Lung (tissue), 12 donors: ENCODE measurements around the gene IL21R. TPM values are rescaled to one million over a fixed set of nuclear protein-coding genes. Genes with fewer than 3 reads are reported as not detected.

ENCODE experiments used
- ATAC-seq: fragments of 200-7000 bp; cut with Tn5 transposase; one replicate; pipeline ENCODE4 v1.9.1; 2020; ENCODE audit warnings: moderate number of reproducible peaks; ENCODE audit not compliant: insufficient read depth, low FRiP score
- DNase-seq, 3 donors: peaks; one replicate each; pipeline ENCODE4 v3.0.0-alpha.2; 2013 to 2017
- H3K27ac ChIP-seq, 2 donors: one replicate each; pipeline ENCODE4 v1.5.1; 2013; ENCODE audit warnings: mild to moderate bottlenecking in 2 of 2, moderate library complexity in 2 of 2, control low read depth in 1 of 2, inconsistent platforms in 1 of 2, low read depth in 1 of 2, low read length in 1 of 2
- H3K27me3 ChIP-seq, 3 donors: one replicate each; pipeline ENCODE4 v1.5.1; 2013; ENCODE audit warnings: low read length in 2 of 3; ENCODE audit not compliant: control insufficient read depth in 3 of 3, insufficient read depth in 3 of 3
- H3K36me3 ChIP-seq, 4 donors: one replicate each; pipeline ENCODE4 v1.5.1; 2013; ENCODE audit warnings: low read length in 4 of 4, mild to moderate bottlenecking in 1 of 4, moderate library complexity in 1 of 4; ENCODE audit not compliant: control insufficient read depth in 4 of 4, insufficient read depth in 4 of 4
- H3K4me1 ChIP-seq, 5 donors: one replicate each; pipeline ENCODE4 v1.5.1; 2013; ENCODE audit warnings: low read length in 5 of 5, mild to moderate bottlenecking in 2 of 5, moderate library complexity in 1 of 5; ENCODE audit not compliant: control insufficient read depth in 5 of 5, insufficient read depth in 5 of 5
- H3K4me3 ChIP-seq: one replicate; pipeline ENCODE4 v1.5.1; 2013; ENCODE audit warnings: mild to moderate bottlenecking, control low read depth, moderate library complexity
- H3K9ac ChIP-seq, 2 donors: one replicate each; pipeline ENCODE4 v1.5.1; 2013; ENCODE audit warnings: low read length in 2 of 2, control low read depth in 1 of 2; ENCODE audit not compliant: insufficient read depth in 1 of 2
- H3K9me3 ChIP-seq, 4 donors: one replicate each; pipeline ENCODE4 v1.5.1; 2013; ENCODE audit warnings: low read length in 3 of 4, mild to moderate bottlenecking in 1 of 4, moderate library complexity in 1 of 4; ENCODE audit not compliant: control insufficient read depth in 4 of 4, insufficient read depth in 3 of 4
- WGBS, 2 donors: extraction: QIAGEN DNeasy Blood & Tissue Kit; methylation state at CpG; one replicate each; pipeline ENCODE4 v1.1.7; 2013; 5-methylcytosine and 5-hydroxymethylcytosine counted together
- polyA plus RNA-seq, 2 donors: library from polyadenylated mRNA; stranded (reverse); fragments of 200-250 nt; gene quantifications; one replicate each; pipeline ENCODE4 v1.2.1, GENCODE V29; 2013
- total RNA-seq, 2 donors: library from RNA; depleted of rRNA in 1 of 2; stranded (reverse); fragments of >200 nt in 1 of 2; gene quantifications; one replicate each; pipeline ENCODE4 v1.2.1, GENCODE V29; 2014 to 2021
- TF ChIP-seq, protein P1 (sequence below): IDR thresholded peaks from 2 replicates; pipeline ENCODE4 v1.5.1; 2012; ENCODE audit warnings: mild to moderate bottlenecking; ENCODE audit errors: control extremely low read depth, extremely low read depth
- donor health status: control.
- donor health status: control.
- donor health status: Bipolar disorder and iron deficiency.
- donor health status: healthy.
- donor health status: DM: yes; HTN: yes; CAD: no.

The IL21R gene
- total and polyA plus RNA-seq, 4 donors = 1.0 to 6.3 (median 4.0) TPM

- 92 to 94% methylated on average over 2 of the region's 2 CpGs for WGBS, 2 donors
- Histone ChIP-seq H3K9ac (no peak overlapping the region), H3K4me3 (no peak overlapping the region), H3K4me1 (peaks cover 0 to 29% (median 13%) of the 10 kb centered on the region in 5 donors), H3K36me3 (no peaks in the 10 kb centered on the region), H3K27me3 (no peaks in the 10 kb centered on the region), H3K27ac (no peak overlapping the region), H3K9me3 (no peaks in the 10 kb centered on the region)
- ATAC-seq = no peak
- TF ChIP-seq, protein P1, sequence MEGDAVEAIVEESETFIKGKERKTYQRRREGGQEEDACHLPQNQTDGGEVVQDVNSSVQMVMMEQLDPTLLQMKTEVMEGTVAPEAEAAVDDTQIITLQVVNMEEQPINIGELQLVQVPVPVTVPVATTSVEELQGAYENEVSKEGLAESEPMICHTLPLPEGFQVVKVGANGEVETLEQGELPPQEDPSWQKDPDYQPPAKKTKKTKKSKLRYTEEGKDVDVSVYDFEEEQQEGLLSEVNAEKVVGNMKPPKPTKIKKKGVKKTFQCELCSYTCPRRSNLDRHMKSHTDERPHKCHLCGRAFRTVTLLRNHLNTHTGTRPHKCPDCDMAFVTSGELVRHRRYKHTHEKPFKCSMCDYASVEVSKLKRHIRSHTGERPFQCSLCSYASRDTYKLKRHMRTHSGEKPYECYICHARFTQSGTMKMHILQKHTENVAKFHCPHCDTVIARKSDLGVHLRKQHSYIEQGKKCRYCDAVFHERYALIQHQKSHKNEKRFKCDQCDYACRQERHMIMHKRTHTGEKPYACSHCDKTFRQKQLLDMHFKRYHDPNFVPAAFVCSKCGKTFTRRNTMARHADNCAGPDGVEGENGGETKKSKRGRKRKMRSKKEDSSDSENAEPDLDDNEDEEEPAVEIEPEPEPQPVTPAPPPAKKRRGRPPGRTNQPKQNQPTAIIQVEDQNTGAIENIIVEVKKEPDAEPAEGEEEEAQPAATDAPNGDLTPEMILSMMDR = no peak
- no peak for DNase-seq
These were observed 2.0 kb upstream of the IL21R start for GRCh38 chr16:27399969-27400368.

GRCh38 chr16:27400751-27401620, 988 bp upstream of the IL21R start:
- DNase-seq = peak in 2 of 3 donors; percentile 33 to 55
- TF ChIP-seq, protein P1 = no peak
- Histone ChIP-seq H3K27ac (peak overlapping the region in 1 of 2 donors; percentile 26), H3K27me3 (no peaks in the 10 kb centered on the region), H3K9ac (peak overlapping the region in 1 of 2 donors; percentile 11), H3K4me3 (no peak overlapping the region), H3K36me3 (no peaks in the 10 kb centered on the region), H3K4me1 (peaks cover 0 to 33% (median 14%) of the 10 kb centered on the region in 5 donors), H3K9me3 (no peaks in the 10 kb centered on the region)
- no peak for ATAC-seq
- 34 to 48% methylated on average over 11 of the region's 11 CpGs for WGBS, 2 donors

DNA sequence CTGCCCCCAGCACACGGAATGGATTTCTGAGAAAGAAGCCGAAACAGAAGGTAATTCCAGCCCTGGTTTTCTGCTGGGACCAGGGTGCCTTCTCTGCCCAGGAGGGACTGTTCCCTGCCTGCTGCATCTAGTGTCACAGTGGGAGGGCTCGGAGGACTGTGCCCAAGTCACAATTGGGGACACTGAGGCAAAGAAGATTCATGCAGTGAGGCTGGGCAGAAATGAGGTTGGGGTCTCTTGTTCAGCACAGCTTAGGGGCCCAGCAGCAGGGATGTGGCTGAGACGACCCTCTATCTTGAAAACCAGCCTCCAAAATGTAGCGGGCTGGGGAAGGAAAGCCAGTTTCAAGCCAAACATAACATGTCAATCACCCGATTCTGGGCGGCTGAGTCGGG, 592 bp downstream of the IL21R start:
- peak overlapping the region; percentile 20 for H3K4me3 ChIP-seq
- H3K36me3 ChIP-seq = no peaks in the 10 kb centered on the region
- no peaks in the 10 kb centered on the region for H3K27me3 ChIP-seq
- TF ChIP-seq, protein P1 = no peak
- peak overlapping the region in 1 of 2 donors; percentile 30 for H3K27ac ChIP-seq
- ATAC-seq (no peak), DNase-seq (no peak)
- H3K4me1 ChIP-seq = peaks cover 0 to 42% (median 18%) of the 10 kb centered on the region in 5 donors
- 34 to 36% methylated on average over 8 of the region's 8 CpGs for WGBS, 2 donors
- H3K9me3 ChIP-seq = no peaks in the 10 kb centered on the region
- H3K9ac ChIP-seq = no peak overlapping the region
